ENCODE measurements around the gene DPYD. TPM values are rescaled to one million over a fixed set of nuclear protein-coding genes. Genes with fewer than 3 reads are reported as not detected.

The DPYD gene
- total RNA-seq, 1 experiment from 2014 or later: 7.0 TPM

GRCh38 chr1:97677702-97678101, 243.1 kb downstream of the DPYD start:
- BruUV-seq (replicated peaks): no TSS peak
- Mint-ChIP-seq H3K4me3 (ENCODE audit: unreplicated experiment) (no peak overlapping the region), H3K36me3 (ENCODE audit: insufficient read depth, unreplicated experiment) (no peaks in the 10 kb centered on the region), H3K4me1 (ENCODE audit: low read depth, unreplicated experiment) (no peaks in the 10 kb centered on the region), H3K27ac (ENCODE audit: unreplicated experiment) (no peak overlapping the region), H3K27me3 (ENCODE audit: insufficient read depth, unreplicated experiment) (no peaks in the 10 kb centered on the region), H3K9me3 (ENCODE audit: unreplicated experiment) (no peaks in the 10 kb centered on the region)
- POLR2A ChIA-PET: no interaction called here
- CTCF ChIA-PET: no interaction called here
- intact Hi-C loops (cut with micrococcal nuclease; ENCODE audit: unreplicated experiment): no loop called here
- no peak overlapping the region for H3K4me3 ChIP-seq (ENCODE audit: low read depth, low read length)
- H3K9me3 ChIP-seq: no peaks in the 10 kb centered on the region
- TF ChIP-seq CTCF (IDR thresholded peaks at IDR 0.05; ENCODE audit: insufficient read depth in 1 of 2, low read depth in 1 of 2, low read length in 1 of 2, severe bottlenecking in 1 of 2, unreplicated experiment in 1 of 2): no peak
- no peaks in the 10 kb centered on the region for H3K27me3 ChIP-seq (replicated peaks; ENCODE audit: control insufficient read depth, insufficient read depth, low read length)
- no peak for DNase-seq
- no peaks in the 10 kb centered on the region for H3K36me3 ChIP-seq (ENCODE audit: control insufficient read depth, insufficient read depth, low read length)
- H3K4me1 ChIP-seq: no peaks in the 10 kb centered on the region

GRCh38 chr1:97674517-97674916, 246.3 kb downstream of the DPYD start:
- BruUV-seq (replicated peaks): no TSS peak
- no peaks in the 10 kb centered on the region for H3K27me3 ChIP-seq (replicated peaks; ENCODE audit: control insufficient read depth, insufficient read depth, low read length)
- intact Hi-C loops (cut with micrococcal nuclease; ENCODE audit: unreplicated experiment): no loop called here
- CTCF ChIA-PET: no interaction called here
- Mint-ChIP-seq H3K4me3 (ENCODE audit: unreplicated experiment) (no peak overlapping the region), H3K27me3 (ENCODE audit: insufficient read depth, unreplicated experiment) (no peaks in the 10 kb centered on the region), H3K4me1 (ENCODE audit: low read depth, unreplicated experiment) (no peaks in the 10 kb centered on the region), H3K27ac (ENCODE audit: unreplicated experiment) (no peak overlapping the region), H3K36me3 (ENCODE audit: insufficient read depth, unreplicated experiment) (no peaks in the 10 kb centered on the region), H3K9me3 (ENCODE audit: unreplicated experiment) (no peaks in the 10 kb centered on the region)
- no peak for TF ChIP-seq CTCF (IDR thresholded peaks at IDR 0.05; ENCODE audit: insufficient read depth in 1 of 2, low read depth in 1 of 2, low read length in 1 of 2, severe bottlenecking in 1 of 2, unreplicated experiment in 1 of 2)
- H3K4me3 ChIP-seq (ENCODE audit: low read depth, low read length): no peak overlapping the region
- H3K4me1 ChIP-seq: no peaks in the 10 kb centered on the region
- no peaks in the 10 kb centered on the region for H3K36me3 ChIP-seq (ENCODE audit: control insufficient read depth, insufficient read depth, low read length)
- POLR2A ChIA-PET: no interaction called here
- H3K9me3 ChIP-seq: no peaks in the 10 kb centered on the region
- DNase-seq: no peak

- TF ChIP-seq CTCF (IDR thresholded peaks at IDR 0.05; ENCODE audit: insufficient read depth in 1 of 2, low read depth in 1 of 2, low read length in 1 of 2, severe bottlenecking in 1 of 2, unreplicated experiment in 1 of 2): peak in 1 of 2 experiments; percentile 14
- Mint-ChIP-seq H3K36me3 (ENCODE audit: insufficient read depth, unreplicated experiment) (no peaks in the 10 kb centered on the region), H3K27ac (ENCODE audit: unreplicated experiment) (no peak overlapping the region), H3K4me3 (ENCODE audit: unreplicated experiment) (no peak overlapping the region), H3K4me1 (ENCODE audit: low read depth, unreplicated experiment) (no peaks in the 10 kb centered on the region), H3K9me3 (ENCODE audit: unreplicated experiment) (no peaks in the 10 kb centered on the region), H3K27me3 (ENCODE audit: insufficient read depth, unreplicated experiment) (no peaks in the 10 kb centered on the region)
- POLR2A ChIA-PET: no interaction called here
- Histone ChIP-seq H3K4me1 (no peaks in the 10 kb centered on the region), H3K36me3 (ENCODE audit: control insufficient read depth, insufficient read depth, low read length) (no peaks in the 10 kb centered on the region), H3K27me3 (replicated peaks; ENCODE audit: control insufficient read depth, insufficient read depth, low read length) (no peaks in the 10 kb centered on the region), H3K4me3 (ENCODE audit: low read depth, low read length) (no peak overlapping the region), H3K9me3 (no peaks in the 10 kb centered on the region)
- no TSS peak for BruUV-seq (replicated peaks)
- intact Hi-C loops (cut with micrococcal nuclease; ENCODE audit: unreplicated experiment): loop anchor here (1.0 to 10.0 kb wide), 4 partner anchors 146 to 796 kb away; no protein-coding TSS in a partner anchor
- peak; percentile 8 to 30 for DNase-seq
- CTCF ChIA-PET: no interaction called here
Measured at GRCh38 chr1:97668945-97669344, 251.9 kb downstream of the DPYD start.
